Bladder microvascular endothelial cell (primary cell): ENCODE results near the gene GCG. TPM values are rescaled to one million over a fixed set of nuclear protein-coding genes. Genes with fewer than 3 reads are reported as not detected.

Experiments
- total RNA-seq: library from RNA; depleted of rRNA; stranded (reverse); fragments of >200 nt; gene quantifications from 2 replicates; pipeline ENCODE4 v1.2.3, GENCODE V29; 2014

The GCG gene
- total RNA-seq, result not detected in 2 replicates

DNA sequence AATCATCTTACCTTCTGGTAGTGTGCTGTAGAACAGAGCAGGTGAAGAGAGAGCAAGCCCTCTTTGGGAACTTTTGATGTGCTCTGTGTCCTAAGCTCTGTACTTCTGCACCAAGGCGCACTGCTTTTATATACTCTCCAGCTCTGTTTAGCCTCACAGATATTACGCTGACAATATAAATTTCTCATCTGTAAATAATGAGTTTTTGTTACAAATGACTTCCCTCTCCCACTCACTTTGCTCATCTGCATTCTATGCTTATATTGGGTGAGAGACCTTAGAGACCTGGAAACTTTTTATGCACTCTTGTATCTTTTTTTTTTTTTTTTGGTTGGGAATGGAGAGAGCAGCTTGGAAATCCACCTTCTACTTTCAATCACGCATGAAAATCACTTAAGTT is at the start of gene GCG:
GCG (minus strand) TSS at position 101 of the 400 bp plus-strand sequence. CDS start 3,069 bp downstream, outside the sequence.

Other genes with a start within 250 kb of the GCG start
- gene DPP4, start 78.0 kb downstream of the GCG start, total RNA-seq, result 16.4 and 26.9 TPM in 2 replicates
- gene FAP, start 91.2 kb upstream of the GCG start, total RNA-seq, result 9.7 and 12.1 TPM in 2 replicates
- 8.4 and 23.6 TPM in 2 replicates for gene IFIH1, start 166.4 kb upstream of the GCG start, total RNA-seq
- 9.6 and 12.0 TPM in 2 replicates for gene GCA, start 191.9 kb upstream of the GCG start, total RNA-seq